ENCODE measurements around the gene AOX1.
A peak's percentile ranks its signal among the peaks of the same experiment; 100 is the strongest.
"Not testable (repeated sequence)": the region's sequence is repeated elsewhere in the genome, so short reads cannot be mapped to it uniquely, and the experiment has no call there.

Gene AOX1

GRCh38 chr2:200624026-200624425, 38.2 kb downstream of the AOX1 start:
- POLR2A ChIA-PET (ENCODE audit: low non-redundant PET), result interaction anchor here (0.6 kb wide), 1 partner anchor 567 kb away, joined by 4 read pairs; no protein-coding TSS in a partner anchor
- DNase-seq (ENCODE audit: low spot score), result no peak
- TF ChIP-seq CTCF (conservative IDR thresholded peaks at IDR 0.05; ENCODE audit: low read depth), result no peak
- H3K27ac ChIP-seq, result no peak overlapping the region
- CTCF ChIA-PET, result no interaction called here

- TF ChIP-seq CTCF (conservative IDR thresholded peaks at IDR 0.05; ENCODE audit: low read depth), result no peak
- CTCF ChIA-PET, result interaction anchor here (1.1 kb wide), 1 partner anchor 80 kb away, joined by 4 read pairs; no protein-coding TSS in a partner anchor
- no peak overlapping the region; the same call in 1 of the 2 replicates for H3K27ac ChIP-seq
- no peak for DNase-seq (ENCODE audit: low spot score)
- POLR2A ChIA-PET (ENCODE audit: low non-redundant PET), result interaction anchor here (0.6 kb wide), 1 partner anchor 566 kb away, joined by 4 read pairs; no protein-coding TSS in a partner anchor
Measured at GRCh38 chr2:200624658-200625057, 38.8 kb downstream of the AOX1 start.

GRCh38 chr2:200625282-200625681, 39.5 kb downstream of the AOX1 start:
- ChIA-PET POLR2A (ENCODE audit: low non-redundant PET) (no interaction called here), CTCF (interaction anchor here (1.1 kb wide), 1 partner anchor 79 kb away, joined by 4 read pairs; no protein-coding TSS in a partner anchor)
- no peak for TF ChIP-seq CTCF (conservative IDR thresholded peaks at IDR 0.05; ENCODE audit: low read depth)
- DNase-seq (ENCODE audit: low spot score), result no peak
- H3K27ac ChIP-seq, result no peak overlapping the region

GRCh38 chr2:200625958-200626363, 40.1 kb downstream of the AOX1 start:
- DNase-seq (ENCODE audit: low spot score), result no peak
- H3K27ac ChIP-seq, result no peak overlapping the region
- no peak for TF ChIP-seq CTCF (conservative IDR thresholded peaks at IDR 0.05; ENCODE audit: low read depth)
- POLR2A ChIA-PET (ENCODE audit: low non-redundant PET), result interaction anchor here (0.7 kb wide), 1 partner anchor 8 kb away, joined by 3 read pairs; no protein-coding TSS in a partner anchor
- CTCF ChIA-PET, result no interaction called here

GRCh38 chr2:200627110-200627770, 41.4 kb downstream of the AOX1 start:
- no peak overlapping the region for H3K27ac ChIP-seq
- ChIA-PET POLR2A (ENCODE audit: low non-redundant PET) (no interaction called here), CTCF (no interaction called here)
- no peak for DNase-seq (ENCODE audit: low spot score)
- TF ChIP-seq CTCF (conservative IDR thresholded peaks at IDR 0.05; ENCODE audit: low read depth), result no peak

GRCh38 chr2:200628461-200628860, 42.6 kb downstream of the AOX1 start:
- CTCF ChIA-PET; DNase-seq (ENCODE audit: low spot score); POLR2A ChIA-PET (ENCODE audit: low non-redundant PET): not testable (repeated sequence)
- peak overlapping the region; percentile 39; the same call in 1 of the 2 replicates for H3K27ac ChIP-seq

GRCh38 chr2:200631287-200631686, 45.5 kb downstream of the AOX1 start:
- no peak for DNase-seq (ENCODE audit: low spot score)
- TF ChIP-seq CTCF (conservative IDR thresholded peaks at IDR 0.05; ENCODE audit: low read depth), result no peak
- ChIA-PET CTCF (no interaction called here), POLR2A (ENCODE audit: low non-redundant PET) (no interaction called here)
- H3K27ac ChIP-seq, result no peak overlapping the region
